ENCODE results near the gene RAPGEF3. TPM values are rescaled to one million over a fixed set of nuclear protein-coding genes. Genes with fewer than 3 reads are reported as not detected.
A peak's percentile ranks its signal among the peaks of the same experiment; 100 is the strongest.

RAPGEF3 gene
- total and polyA plus RNA-seq, 2 of the 13 experiments (the other 11 are each of a cell fraction or from before 2014, with no cell fraction given): 0.07 TPM

GRCh38 chr12:47758834-47759690 is at the start of gene RAPGEF3 (continued):
- TF ChIP-seq, protein P1, sequence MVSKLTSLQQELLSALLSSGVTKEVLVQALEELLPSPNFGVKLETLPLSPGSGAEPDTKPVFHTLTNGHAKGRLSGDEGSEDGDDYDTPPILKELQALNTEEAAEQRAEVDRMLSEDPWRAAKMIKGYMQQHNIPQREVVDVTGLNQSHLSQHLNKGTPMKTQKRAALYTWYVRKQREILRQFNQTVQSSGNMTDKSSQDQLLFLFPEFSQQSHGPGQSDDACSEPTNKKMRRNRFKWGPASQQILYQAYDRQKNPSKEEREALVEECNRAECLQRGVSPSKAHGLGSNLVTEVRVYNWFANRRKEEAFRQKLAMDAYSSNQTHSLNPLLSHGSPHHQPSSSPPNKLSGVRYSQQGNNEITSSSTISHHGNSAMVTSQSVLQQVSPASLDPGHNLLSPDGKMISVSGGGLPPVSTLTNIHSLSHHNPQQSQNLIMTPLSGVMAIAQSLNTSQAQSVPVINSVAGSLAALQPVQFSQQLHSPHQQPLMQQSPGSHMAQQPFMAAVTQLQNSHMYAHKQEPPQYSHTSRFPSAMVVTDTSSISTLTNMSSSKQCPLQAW (CRISPR knock-in tag; IDR thresholded peaks at IDR 0.05): 0 out of 2 replicates have a peak, but pooled peaks have one; percentile 8
- TF ChIP-seq MAZ (IDR thresholded peaks at IDR 0.05; ENCODE audit: borderline replicate concordance, low read depth, low read length) (peak; percentile 16; the same call in 1 of the 2 replicates), MAZ (CRISPR knock-in tag; IDR thresholded peaks at IDR 0.05; ENCODE audit: low read depth) (no peak), STAT6 (CRISPR knock-in tag; IDR thresholded peaks at IDR 0.05; ENCODE audit: borderline replicate concordance) (no peak), HNRNPL (IDR thresholded peaks at IDR 0.05; ENCODE audit: low read depth, low read length) (peak; percentile 54; the same call in 1 of the 2 replicates), ZBTB7B (CRISPR knock-in tag; IDR thresholded peaks at IDR 0.05) (0 out of 2 replicates have a peak, but pooled peaks have one; percentile 11), NFKB2 (CRISPR knock-in tag; IDR thresholded peaks at IDR 0.05; ENCODE audit: borderline replicate concordance) (no peak), ZFY (CRISPR knock-in tag; IDR thresholded peaks at IDR 0.05) (peak; percentile 50; the same call in 1 of the 2 replicates), ZFP36L1 (CRISPR knock-in tag; IDR thresholded peaks at IDR 0.05) (0 out of 2 replicates have a peak, but pooled peaks have one; percentile 31), ZEB1 (IDR thresholded peaks at IDR 0.05; ENCODE audit: insufficient replicate concordance, low read depth) (no peak), TGIF2 (CRISPR knock-in tag; IDR thresholded peaks at IDR 0.05) (no peak)
- TF ChIP-seq, protein P2, sequence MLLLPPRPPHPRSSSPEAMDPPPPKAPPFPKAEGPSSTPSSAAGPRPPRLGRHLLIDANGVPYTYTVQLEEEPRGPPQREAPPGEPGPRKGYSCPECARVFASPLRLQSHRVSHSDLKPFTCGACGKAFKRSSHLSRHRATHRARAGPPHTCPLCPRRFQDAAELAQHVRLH (CRISPR knock-in tag; IDR thresholded peaks at IDR 0.05; ENCODE audit: borderline replicate concordance, low read depth): no peak
- TF ChIP-seq, protein P3, sequence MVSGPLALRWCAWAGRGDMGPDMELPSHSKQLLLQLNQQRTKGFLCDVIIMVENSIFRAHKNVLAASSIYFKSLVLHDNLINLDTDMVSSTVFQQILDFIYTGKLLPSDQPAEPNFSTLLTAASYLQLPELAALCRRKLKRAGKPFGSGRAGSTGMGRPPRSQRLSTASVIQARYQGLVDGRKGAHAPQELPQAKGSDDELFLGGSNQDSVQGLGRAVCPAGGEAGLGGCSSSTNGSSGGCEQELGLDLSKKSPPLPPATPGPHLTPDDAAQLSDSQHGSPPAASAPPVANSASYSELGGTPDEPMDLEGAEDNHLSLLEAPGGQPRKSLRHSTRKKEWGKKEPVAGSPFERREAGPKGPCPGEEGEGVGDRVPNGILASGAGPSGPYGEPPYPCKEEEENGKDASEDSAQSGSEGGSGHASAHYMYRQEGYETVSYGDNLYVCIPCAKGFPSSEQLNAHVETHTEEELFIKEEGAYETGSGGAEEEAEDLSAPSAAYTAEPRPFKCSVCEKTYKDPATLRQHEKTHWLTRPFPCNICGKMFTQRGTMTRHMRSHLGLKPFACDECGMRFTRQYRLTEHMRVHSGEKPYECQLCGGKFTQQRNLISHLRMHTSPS (CRISPR knock-in tag; IDR thresholded peaks at IDR 0.05; ENCODE audit: low read depth): 0 out of 2 replicates have a peak, but pooled peaks have one; percentile 41
- TF ChIP-seq, protein P4, sequence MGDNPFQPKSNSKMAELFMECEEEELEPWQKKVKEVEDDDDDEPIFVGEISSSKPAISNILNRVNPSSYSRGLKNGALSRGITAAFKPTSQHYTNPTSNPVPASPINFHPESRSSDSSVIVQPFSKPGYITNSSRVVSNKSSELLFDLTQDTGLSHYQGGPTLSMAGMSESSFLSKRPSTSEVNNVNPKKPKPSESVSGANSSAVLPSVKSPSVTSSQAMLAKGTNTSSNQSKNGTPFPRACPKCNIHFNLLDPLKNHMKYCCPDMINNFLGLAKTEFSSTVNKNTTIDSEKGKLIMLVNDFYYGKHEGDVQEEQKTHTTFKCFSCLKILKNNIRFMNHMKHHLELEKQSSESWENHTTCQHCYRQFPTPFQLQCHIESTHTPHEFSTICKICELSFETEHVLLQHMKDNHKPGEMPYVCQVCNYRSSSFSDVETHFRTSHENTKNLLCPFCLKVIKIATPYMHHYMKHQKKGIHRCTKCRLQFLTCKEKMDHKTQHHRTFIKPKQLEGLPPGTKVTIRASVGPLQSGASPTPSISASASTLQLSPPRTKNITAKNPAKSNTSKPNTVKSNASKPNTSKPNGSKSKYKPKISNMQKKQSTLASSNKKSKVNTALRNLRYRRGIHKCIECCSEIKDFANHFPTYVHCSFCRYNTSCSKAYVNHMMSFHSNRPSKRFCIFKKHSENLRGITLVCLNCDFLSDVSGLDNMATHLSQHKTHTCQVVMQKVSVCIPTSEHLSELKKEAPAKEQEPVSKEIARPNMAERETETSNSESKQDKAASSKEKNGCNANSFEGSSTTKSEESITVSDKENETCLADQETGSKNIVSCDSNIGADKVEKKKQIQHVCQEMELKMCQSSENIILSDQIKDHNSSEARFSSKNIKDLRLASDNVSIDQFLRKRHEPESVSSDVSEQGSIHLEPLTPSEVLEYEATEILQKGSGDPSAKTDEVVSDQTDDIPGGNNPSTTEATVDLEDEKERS (CRISPR knock-in tag; IDR thresholded peaks at IDR 0.05): no peak
